Measurements from ENCODE around the gene TMEM59L. TPM values are rescaled to one million over a fixed set of nuclear protein-coding genes. Genes with fewer than 3 reads are reported as not detected.
A peak's percentile ranks its signal among the peaks of the same experiment; 100 is the strongest.

Gene TMEM59L
- total and polyA plus RNA-seq, 9 of the 15 experiments (the other 6 are each of a cell fraction or from before 2014, with no cell fraction given) = 0.37 TPM; not detected in 8

DNA sequence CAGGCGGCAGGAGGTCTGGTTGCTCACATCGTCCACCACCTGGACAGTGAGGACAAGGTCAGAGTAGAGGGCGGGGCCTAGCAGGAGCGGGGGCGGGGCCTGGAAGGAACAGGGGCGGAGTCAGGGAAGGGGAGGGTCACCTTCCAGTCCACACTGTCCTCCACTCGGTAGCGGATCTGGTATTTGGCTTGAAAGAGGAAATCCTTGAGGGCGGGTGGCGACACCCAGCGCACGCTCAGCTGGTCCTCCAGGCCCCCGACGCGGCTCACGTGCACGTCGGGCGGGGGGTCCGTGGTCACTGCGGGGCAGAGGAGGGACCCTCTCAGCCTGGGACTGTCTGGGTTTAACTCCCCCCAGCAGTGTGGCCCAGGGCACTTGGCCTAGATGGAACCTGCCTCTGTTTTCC lies 15.9 kb upstream of the TMEM59L start (continued):
- TF ChIP-seq, protein P1, sequence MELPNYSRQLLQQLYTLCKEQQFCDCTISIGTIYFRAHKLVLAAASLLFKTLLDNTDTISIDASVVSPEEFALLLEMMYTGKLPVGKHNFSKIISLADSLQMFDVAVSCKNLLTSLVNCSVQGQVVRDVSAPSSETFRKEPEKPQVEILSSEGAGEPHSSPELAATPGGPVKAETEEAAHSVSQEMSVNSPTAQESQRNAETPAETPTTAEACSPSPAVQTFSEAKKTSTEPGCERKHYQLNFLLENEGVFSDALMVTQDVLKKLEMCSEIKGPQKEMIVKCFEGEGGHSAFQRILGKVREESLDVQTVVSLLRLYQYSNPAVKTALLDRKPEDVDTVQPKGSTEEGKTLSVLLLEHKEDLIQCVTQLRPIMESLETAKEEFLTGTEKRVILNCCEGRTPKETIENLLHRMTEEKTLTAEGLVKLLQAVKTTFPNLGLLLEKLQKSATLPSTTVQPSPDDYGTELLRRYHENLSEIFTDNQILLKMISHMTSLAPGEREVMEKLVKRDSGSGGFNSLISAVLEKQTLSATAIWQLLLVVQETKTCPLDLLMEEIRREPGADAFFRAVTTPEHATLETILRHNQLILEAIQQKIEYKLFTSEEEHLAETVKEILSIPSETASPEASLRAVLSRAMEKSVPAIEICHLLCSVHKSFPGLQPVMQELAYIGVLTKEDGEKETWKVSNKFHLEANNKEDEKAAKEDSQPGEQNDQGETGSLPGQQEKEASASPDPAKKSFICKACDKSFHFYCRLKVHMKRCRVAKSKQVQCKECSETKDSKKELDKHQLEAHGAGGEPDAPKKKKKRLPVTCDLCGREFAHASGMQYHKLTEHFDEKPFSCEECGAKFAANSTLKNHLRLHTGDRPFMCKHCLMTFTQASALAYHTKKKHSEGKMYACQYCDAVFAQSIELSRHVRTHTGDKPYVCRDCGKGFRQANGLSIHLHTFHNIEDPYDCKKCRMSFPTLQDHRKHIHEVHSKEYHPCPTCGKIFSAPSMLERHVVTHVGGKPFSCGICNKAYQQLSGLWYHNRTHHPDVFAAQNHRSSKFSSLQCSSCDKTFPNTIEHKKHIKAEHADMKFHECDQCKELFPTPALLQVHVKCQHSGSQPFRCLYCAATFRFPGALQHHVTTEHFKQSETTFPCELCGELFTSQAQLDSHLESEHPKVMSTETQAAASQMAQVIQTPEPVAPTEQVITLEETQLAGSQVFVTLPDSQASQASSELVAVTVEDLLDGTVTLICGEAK (IDR thresholded peaks at IDR 0.05) = peak; percentile 67
- TF ChIP-seq, protein P1 (CRISPR knock-in tag; IDR thresholded peaks at IDR 0.05) = no peak
- no peak for TF ChIP-seq EP300 (IDR thresholded peaks at IDR 0.05; ENCODE audit: low read length)
- TF ChIP-seq BCL6 (CRISPR knock-in tag; IDR thresholded peaks at IDR 0.05) = no peak
- TF ChIP-seq RHOXF2B (CRISPR knock-in tag; conservative IDR thresholded peaks at IDR 0.05) = no peak
- TF ChIP-seq CBFA2T3 (IDR thresholded peaks at IDR 0.05) = no peak
- no peak for TF ChIP-seq GTF2A2 (tag; IDR thresholded peaks at IDR 0.05)
- TF ChIP-seq MAX (CRISPR knock-in tag; IDR thresholded peaks at IDR 0.05) = no peak
- TF ChIP-seq, protein P2, sequence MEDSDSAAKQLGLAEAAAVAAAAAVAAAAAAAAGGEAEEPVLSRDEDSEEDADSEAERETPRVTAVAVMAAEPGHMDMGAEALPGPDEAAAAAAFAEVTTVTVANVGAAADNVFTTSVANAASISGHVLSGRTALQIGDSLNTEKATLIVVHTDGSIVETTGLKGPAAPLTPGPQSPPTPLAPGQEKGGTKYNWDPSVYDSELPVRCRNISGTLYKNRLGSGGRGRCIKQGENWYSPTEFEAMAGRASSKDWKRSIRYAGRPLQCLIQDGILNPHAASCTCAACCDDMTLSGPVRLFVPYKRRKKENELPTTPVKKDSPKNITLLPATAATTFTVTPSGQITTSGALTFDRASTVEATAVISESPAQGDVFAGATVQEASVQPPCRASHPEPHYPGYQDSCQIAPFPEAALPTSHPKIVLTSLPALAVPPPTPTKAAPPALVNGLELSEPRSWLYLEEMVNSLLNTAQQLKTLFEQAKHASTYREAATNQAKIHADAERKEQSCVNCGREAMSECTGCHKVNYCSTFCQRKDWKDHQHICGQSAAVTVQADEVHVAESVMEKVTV (CRISPR knock-in tag; IDR thresholded peaks at IDR 0.05) = no peak
- no peak for TF ChIP-seq MTA2 (IDR thresholded peaks at IDR 0.05; ENCODE audit: low read depth)
- no peak for TF ChIP-seq PKNOX1 (IDR thresholded peaks at IDR 0.05)
